22Rv1 (cell line): ENCODE results near the gene POFUT2.

ENCODE experiments used
- ZFX ChIP-seq: fragments of 450-650 bp; IDR thresholded peaks from 2 replicates; pipeline ENCODE4 v1.6.1; 2017; ENCODE audit warnings: antibody characterized with exemption, borderline replicate concordance
- TF ChIP-seq, protein P1 (sequence below): fragments of 450-650 bp; IDR thresholded peaks from 2 replicates; pipeline ENCODE4 v1.5.1; 2017; ENCODE audit warnings: mild to moderate bottlenecking

DNA sequence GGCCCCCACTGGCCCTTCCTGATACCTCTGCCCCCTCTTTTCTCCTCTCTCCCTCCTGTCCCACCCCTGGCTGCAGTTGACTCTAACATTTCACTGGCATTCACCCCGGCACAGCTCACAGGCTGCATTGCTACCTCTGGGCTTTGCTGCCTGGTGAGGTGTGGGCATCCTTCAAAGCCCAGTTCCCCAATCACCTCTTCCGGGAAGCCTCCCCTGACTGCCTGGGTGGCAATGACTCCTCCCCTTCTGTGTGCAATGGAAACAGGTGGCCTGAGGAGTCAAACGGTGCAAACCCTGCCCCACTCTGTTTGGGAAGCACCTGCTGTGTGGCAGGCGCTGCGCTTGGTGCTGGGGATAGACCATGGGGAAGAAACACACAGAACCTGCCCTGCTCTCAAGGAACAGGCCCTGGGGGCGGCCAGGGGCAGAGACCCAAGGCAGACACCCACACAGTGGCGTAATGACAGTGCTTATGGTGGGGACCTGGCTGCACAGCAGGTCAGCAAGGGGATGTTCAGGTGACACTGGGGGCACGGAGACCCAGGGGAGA lies 39.3 kb upstream of the POFUT2 start:
- TF ChIP-seq, protein P1, sequence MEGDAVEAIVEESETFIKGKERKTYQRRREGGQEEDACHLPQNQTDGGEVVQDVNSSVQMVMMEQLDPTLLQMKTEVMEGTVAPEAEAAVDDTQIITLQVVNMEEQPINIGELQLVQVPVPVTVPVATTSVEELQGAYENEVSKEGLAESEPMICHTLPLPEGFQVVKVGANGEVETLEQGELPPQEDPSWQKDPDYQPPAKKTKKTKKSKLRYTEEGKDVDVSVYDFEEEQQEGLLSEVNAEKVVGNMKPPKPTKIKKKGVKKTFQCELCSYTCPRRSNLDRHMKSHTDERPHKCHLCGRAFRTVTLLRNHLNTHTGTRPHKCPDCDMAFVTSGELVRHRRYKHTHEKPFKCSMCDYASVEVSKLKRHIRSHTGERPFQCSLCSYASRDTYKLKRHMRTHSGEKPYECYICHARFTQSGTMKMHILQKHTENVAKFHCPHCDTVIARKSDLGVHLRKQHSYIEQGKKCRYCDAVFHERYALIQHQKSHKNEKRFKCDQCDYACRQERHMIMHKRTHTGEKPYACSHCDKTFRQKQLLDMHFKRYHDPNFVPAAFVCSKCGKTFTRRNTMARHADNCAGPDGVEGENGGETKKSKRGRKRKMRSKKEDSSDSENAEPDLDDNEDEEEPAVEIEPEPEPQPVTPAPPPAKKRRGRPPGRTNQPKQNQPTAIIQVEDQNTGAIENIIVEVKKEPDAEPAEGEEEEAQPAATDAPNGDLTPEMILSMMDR = no peak
- TF ChIP-seq ZFX = no peak
